Smooth muscle cell (in vitro differentiated cells): ENCODE results near the gene BCL2L13. TPM values are rescaled to one million over a fixed set of nuclear protein-coding genes. Genes with fewer than 3 reads are reported as not detected.

Experiments used
- DNase-seq: peaks from one replicate; lab custom pipeline; 2025; ENCODE audit not compliant: unreplicated experiment; lab: John Stamatoyannopoulos, UW
- H2AFZ ChIP-seq: fragments of 200-600 bp; sonication (generic); 2 replicates; pipeline ENCODE4 v1.6.0; 2016; ENCODE audit warnings: antibody characterized with exemption, low read depth, mild to moderate bottlenecking
- H3F3A ChIP-seq: fragments of 200-600 bp; sonication (generic); 2 replicates; pipeline ENCODE4 v1.6.0; 2017; ENCODE audit warnings: antibody characterized with exemption, low read depth
- H3K27ac ChIP-seq: fragments of 200-600 bp; sonication (generic); 2 replicates; pipeline ENCODE4 v1.5.1; 2016; ENCODE audit warnings: low read depth, mild to moderate bottlenecking
- H3K27me3 ChIP-seq: fragments of 200-600 bp; sonication (generic); 2 replicates; pipeline ENCODE4 v1.6.1; 2016; ENCODE audit warnings: low read depth, mild to moderate bottlenecking
- H3K36me3 ChIP-seq: fragments of 200-600 bp; sonication (generic); 2 replicates; pipeline ENCODE4 v1.5.1; 2016; ENCODE audit warnings: low read depth
- H3K4me1 ChIP-seq: fragments of 200-600 bp; sonication (generic); 2 replicates; pipeline ENCODE4 v1.5.1; 2016; ENCODE audit warnings: low read depth
- H3K4me2 ChIP-seq: fragments of 200-600 bp; sonication (generic); 2 replicates; pipeline ENCODE4 v1.6.0; 2016; ENCODE audit warnings: mild to moderate bottlenecking
- H3K4me3 ChIP-seq: fragments of 200-600 bp; sonication (generic); 2 replicates; pipeline ENCODE4 v1.5.1; 2016; ENCODE audit warnings: mild to moderate bottlenecking
- H3K79me2 ChIP-seq: fragments of 200-600 bp; sonication (generic); 2 replicates; pipeline ENCODE4 v1.6.0; 2016; ENCODE audit warnings: low read depth, mild to moderate bottlenecking
- H3K9ac ChIP-seq: fragments of 200-600 bp; sonication (generic); 2 replicates; pipeline ENCODE4 v1.6.0; 2016; ENCODE audit warnings: low read depth
- H3K9me3 ChIP-seq: fragments of 200-600 bp; sonication (generic); replicated peaks from 2 replicates; pipeline ENCODE4 v1.5.1; 2016; ENCODE audit warnings: low read depth
- H4K20me1 ChIP-seq: fragments of 200-600 bp; sonication (generic); 2 replicates; pipeline ENCODE4 v1.6.0; 2016; ENCODE audit warnings: low read depth
- WGBS: methylation state at CpG from one replicate; pipeline ENCODE4 v1.1.7; 2016; ENCODE audit warnings: low lambda C conversion rate; 5-methylcytosine and 5-hydroxymethylcytosine counted together
- microRNA-seq: library from miRNA; unstranded; fragments of <30 nt; microRNA quantifications from one replicate; pipeline ENCODE4, GENCODE V29; 2016; ENCODE audit warnings: borderline number of aligned reads
- polyA plus RNA-seq: library from polyadenylated mRNA; unstranded; fragments of >200 nt; fragmentation: Nextera tagmentation; extraction: Ambion mirVana; gene quantifications from 2 replicates; pipeline ENCODE4 v1.2.1, GENCODE V29; 2016
- small RNA-seq: library from RNA; depleted of rRNA; stranded (forward); fragments of <200 nt; gene quantifications from one replicate; pipeline ENCODE3, GENCODE V24; 2014
- total RNA-seq: library from RNA; depleted of rRNA; stranded (reverse); fragments of >200 nt; gene quantifications from 2 replicates; pipeline ENCODE4 v1.2.3, GENCODE V29; 2014
- TF ChIP-seq, protein P1 (sequence below): fragments of 200-600 bp; sonication (generic); IDR thresholded peaks from 2 replicates; pipeline ENCODE4 v1.5.1; 2017; ENCODE audit warnings: borderline replicate concordance, mild to moderate bottlenecking, antibody characterized with exemption; ENCODE audit not compliant: insufficient read depth, poor library complexity, severe bottlenecking

The BCL2L13 gene
- total and polyA plus RNA-seq, 2 experiments from 2014 or later, result 16.7 to 27.0 TPM

DNA sequence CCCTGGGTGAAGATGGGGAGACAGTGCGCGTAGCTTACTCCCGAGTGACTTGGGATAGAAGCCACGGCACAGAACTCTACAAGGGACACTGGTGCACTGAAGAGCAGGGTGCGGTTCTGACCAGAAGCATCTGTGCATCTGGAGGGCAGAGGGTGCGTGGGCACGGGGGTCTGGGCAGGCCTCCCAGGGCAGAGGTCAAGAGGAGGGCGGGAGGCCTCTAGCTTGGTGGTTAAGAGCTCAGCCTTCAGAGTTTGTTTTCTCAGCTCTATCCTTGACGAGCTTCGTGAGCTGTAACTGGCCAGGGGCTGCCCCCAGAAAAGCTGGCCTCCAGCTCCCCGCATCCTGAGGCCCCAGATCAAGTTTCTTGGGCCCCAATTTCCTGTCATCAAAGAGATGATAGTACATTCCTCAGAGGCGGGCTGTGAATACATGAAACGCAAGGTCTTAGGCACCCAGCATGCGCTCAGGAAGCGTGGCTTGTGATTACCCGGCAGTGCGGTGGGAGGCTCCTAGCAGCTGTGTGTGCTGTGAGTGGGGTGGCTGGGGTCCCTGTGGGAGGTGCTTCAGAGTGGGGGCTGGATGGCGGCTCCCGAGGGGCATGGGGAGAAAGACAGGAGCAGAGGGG, 141.7 kb downstream of the BCL2L13 start:
- peaks cover 6% of the 10 kb centered on the region for H3K4me1 ChIP-seq
- 90% methylated on average over 17 of the region's 19 CpGs for WGBS
- H3K9ac ChIP-seq, result no peak overlapping the region
- H3K4me3 ChIP-seq, result no peak overlapping the region
- no peak overlapping the region for H3K27ac ChIP-seq
- no peaks in the 10 kb centered on the region for H3K9me3 ChIP-seq
- no peak for DNase-seq
- H3K36me3 ChIP-seq, result no peaks in the 10 kb centered on the region
- H4K20me1 ChIP-seq, result no peaks in the 10 kb centered on the region
- TF ChIP-seq, protein P1, sequence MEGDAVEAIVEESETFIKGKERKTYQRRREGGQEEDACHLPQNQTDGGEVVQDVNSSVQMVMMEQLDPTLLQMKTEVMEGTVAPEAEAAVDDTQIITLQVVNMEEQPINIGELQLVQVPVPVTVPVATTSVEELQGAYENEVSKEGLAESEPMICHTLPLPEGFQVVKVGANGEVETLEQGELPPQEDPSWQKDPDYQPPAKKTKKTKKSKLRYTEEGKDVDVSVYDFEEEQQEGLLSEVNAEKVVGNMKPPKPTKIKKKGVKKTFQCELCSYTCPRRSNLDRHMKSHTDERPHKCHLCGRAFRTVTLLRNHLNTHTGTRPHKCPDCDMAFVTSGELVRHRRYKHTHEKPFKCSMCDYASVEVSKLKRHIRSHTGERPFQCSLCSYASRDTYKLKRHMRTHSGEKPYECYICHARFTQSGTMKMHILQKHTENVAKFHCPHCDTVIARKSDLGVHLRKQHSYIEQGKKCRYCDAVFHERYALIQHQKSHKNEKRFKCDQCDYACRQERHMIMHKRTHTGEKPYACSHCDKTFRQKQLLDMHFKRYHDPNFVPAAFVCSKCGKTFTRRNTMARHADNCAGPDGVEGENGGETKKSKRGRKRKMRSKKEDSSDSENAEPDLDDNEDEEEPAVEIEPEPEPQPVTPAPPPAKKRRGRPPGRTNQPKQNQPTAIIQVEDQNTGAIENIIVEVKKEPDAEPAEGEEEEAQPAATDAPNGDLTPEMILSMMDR, result no peak
- H3K79me2 ChIP-seq, result no peaks in the 10 kb centered on the region
- H3K27me3 ChIP-seq, result no peaks in the 10 kb centered on the region
- no peak overlapping the region for H2AFZ ChIP-seq
- no peaks in the 10 kb centered on the region for H3F3A ChIP-seq
- no peak overlapping the region for H3K4me2 ChIP-seq

Small RNA genes lying within 50 kb of the gene (microRNA-seq; reads per million reads assigned to microRNA genes)
- gene MIR3198-1, result not detected

Small RNA genes lying within 50 kb of the gene (small RNA-seq; reads per million reads assigned to genes)
- gene MIR3198-1, result not detected

Other genes starting within 250 kb of the BCL2L13 start
- 0.22 and 0.31 TPM in 2 replicates for gene SLC25A18, start 75.3 kb upstream of the BCL2L13 start, total RNA-seq
- gene SLC25A18, start 75.3 kb upstream of the BCL2L13 start, polyA plus RNA-seq, result 0.06 and 0.53 TPM in 2 replicates
- 98.3 and 117 TPM in 2 replicates for gene ATP6V1E1, start 10.0 kb upstream of the BCL2L13 start, total RNA-seq
- gene ATP6V1E1, start 10.0 kb upstream of the BCL2L13 start, polyA plus RNA-seq, result 85.3 and 85.7 TPM in 2 replicates
- 6.8 and 8.1 TPM in 2 replicates for gene BID, start 135.7 kb downstream of the BCL2L13 start, total RNA-seq
- gene BID, start 135.7 kb downstream of the BCL2L13 start, polyA plus RNA-seq, result 23.3 and 26.9 TPM in 2 replicates